Peyer's patch (tissue), 4 donors: ENCODE results near the gene EFL1. TPM values are rescaled to one million over a fixed set of nuclear protein-coding genes. Genes with fewer than 3 reads are reported as not detected.
A peak's percentile ranks its signal among the peaks of the same experiment; 100 is the strongest.

Experiments
- DNase-seq, 3 donors: peaks; one replicate each; pipeline ENCODE4 v3.0.0-alpha.2; 2017 to 2019
- H3K27ac ChIP-seq, 4 donors: fragments of 200-600 bp; sonication (generic); one replicate each; pipeline ENCODE4 v1.5.1; 2016 to 2019
- H3K27me3 ChIP-seq, 2 donors: fragments of 200-600 bp; sonication (generic); one replicate each; pipeline ENCODE4 v1.5.1; 2019
- H3K36me3 ChIP-seq, 3 donors: fragments of 200-600 bp; sonication (generic); one replicate each; pipeline ENCODE4 v1.5.1; 2016 to 2019
- H3K4me1 ChIP-seq, 4 donors: fragments of 200-600 bp; sonication (generic); one replicate each; pipeline ENCODE4 v1.5.1; 2016 to 2019
- H3K4me3 ChIP-seq, 4 donors: fragments of 200-600 bp; sonication (generic); 1 replicate in 3 of 4; 2 replicates in 1 of 4; pipeline ENCODE4 v1.5.1; 2016 to 2019; ENCODE audit warnings: mild to moderate bottlenecking in 1 of 4
- H3K9me3 ChIP-seq, 4 donors: fragments of 200-600 bp; sonication (generic); one replicate each; pipeline ENCODE4 v1.5.1; 2016 to 2019; ENCODE audit warnings: mild to moderate bottlenecking in 1 of 4
- CTCF ChIP-seq, 6 experiments: fragments of 450-650 bp in 4 of 6; fragments of 200-600 bp in 2 of 6; sonication (generic) in 1 of 6; IDR thresholded peaks; one replicate each; pipeline ENCODE4 v1.5.1; 2017 to 2019; ENCODE audit warnings: antibody characterized with exemption in 6 of 6, mild to moderate bottlenecking in 3 of 6, moderate library complexity in 1 of 6
- POLR2A ChIP-seq, 2 donors: fragments of 450-650 bp; IDR thresholded peaks; one replicate each; pipeline ENCODE4 v1.5.1; 2017; ENCODE audit warnings: antibody characterized with exemption in 2 of 2, mild to moderate bottlenecking in 2 of 2, moderate library complexity in 2 of 2
- total RNA-seq, 4 donors: library from RNA; depleted of rRNA; stranded (reverse); fragments of >200 nt; gene quantifications; one replicate each; pipeline ENCODE4 v1.1.0, GENCODE V29; 2016

EFL1 gene
- total RNA-seq, 4 donors from 2014 or later = 32.2 to 43.9 (median 40.0) TPM

- H3K4me3 ChIP-seq = no peak overlapping the region
- H3K27ac ChIP-seq = no peak overlapping the region
- no peaks in the 10 kb centered on the region for H3K4me1 ChIP-seq
- H3K27me3 ChIP-seq = no peaks in the 10 kb centered on the region
- no peaks in the 10 kb centered on the region for H3K9me3 ChIP-seq
- no peak for TF ChIP-seq CTCF (IDR thresholded peaks at IDR 0.05)
- no peak for TF ChIP-seq POLR2A (IDR thresholded peaks at IDR 0.05)
- no peak for DNase-seq
- H3K36me3 ChIP-seq = no peaks in the 10 kb centered on the region
Measured at GRCh38 chr15:82111918-82112317, 150.6 kb downstream of the EFL1 start.

- no peak overlapping the region for H3K4me3 ChIP-seq
- H3K27ac ChIP-seq = no peak overlapping the region
- TF ChIP-seq CTCF (IDR thresholded peaks at IDR 0.05) (no peak), POLR2A (IDR thresholded peaks at IDR 0.05) (no peak)
- no peaks in the 10 kb centered on the region for H3K9me3 ChIP-seq
- DNase-seq = no peak
- no peaks in the 10 kb centered on the region for H3K36me3 ChIP-seq
- H3K4me1 ChIP-seq = no peaks in the 10 kb centered on the region
- no peaks in the 10 kb centered on the region for H3K27me3 ChIP-seq
Measured at GRCh38 chr15:82110144-82110543, 152.4 kb downstream of the EFL1 start.

GRCh38 chr15:82108489-82109078, 153.9 kb downstream of the EFL1 start:
- peak; percentile 32 to 84 (median 80) for DNase-seq
- H3K27me3 ChIP-seq = no peaks in the 10 kb centered on the region
- no peak overlapping the region for H3K27ac ChIP-seq
- TF ChIP-seq CTCF (IDR thresholded peaks at IDR 0.05) (peak; percentile 25 to 85 (median 79)), POLR2A (IDR thresholded peaks at IDR 0.05) (no peak)
- H3K9me3 ChIP-seq = no peaks in the 10 kb centered on the region
- H3K36me3 ChIP-seq = no peaks in the 10 kb centered on the region
- H3K4me3 ChIP-seq = no peak overlapping the region
- H3K4me1 ChIP-seq = no peaks in the 10 kb centered on the region

GRCh38 chr15:82106679-82107078, 155.9 kb downstream of the EFL1 start:
- no peaks in the 10 kb centered on the region for H3K27me3 ChIP-seq
- no peak for DNase-seq
- no peaks in the 10 kb centered on the region for H3K9me3 ChIP-seq
- no peaks in the 10 kb centered on the region for H3K4me1 ChIP-seq
- H3K27ac ChIP-seq = no peak overlapping the region
- TF ChIP-seq CTCF (IDR thresholded peaks at IDR 0.05) = no peak
- TF ChIP-seq POLR2A (IDR thresholded peaks at IDR 0.05) = no peak
- no peak overlapping the region for H3K4me3 ChIP-seq
- H3K36me3 ChIP-seq = no peaks in the 10 kb centered on the region

- Histone ChIP-seq H3K36me3 (no peaks in the 10 kb centered on the region), H3K4me1 (no peaks in the 10 kb centered on the region), H3K4me3 (no peak overlapping the region), H3K27ac (no peak overlapping the region), H3K9me3 (no peaks in the 10 kb centered on the region), H3K27me3 (no peaks in the 10 kb centered on the region)
- no peak for TF ChIP-seq CTCF (IDR thresholded peaks at IDR 0.05)
- no peak for TF ChIP-seq POLR2A (IDR thresholded peaks at IDR 0.05)
- DNase-seq = no peak
Measured at GRCh38 chr15:82105451-82106215, 156.9 kb downstream of the EFL1 start.
